Measurements from ENCODE around the gene SLC23A2. TPM values are rescaled to one million over a fixed set of nuclear protein-coding genes. Genes with fewer than 3 reads are reported as not detected.

Gene SLC23A2
- total RNA-seq, 1 experiment from 2014 or later, result 16.3 TPM

GRCh38 chr20:5013682-5014447 lies 12.6 kb upstream of the SLC23A2 start:
- ChIA-PET POLR2A (no interaction called here), RAD21 (ENCODE audit: low non-redundant PET in 1 of 2, low total read pairs in 2 of 2, uncharacterized antibody in 2 of 2, unreplicated experiment in 2 of 2) (no interaction called here), CTCF (no interaction called here)
- TF ChIP-seq SRF (IDR thresholded peaks at IDR 0.05; ENCODE audit: low read depth) (no peak), MAX (IDR thresholded peaks at IDR 0.05) (no peak), POLR2AphosphoS5 (IDR thresholded peaks at IDR 0.05; ENCODE audit: low read depth, low read length) (no peak), FOSL1 (IDR thresholded peaks at IDR 0.05; ENCODE audit: low read depth) (no peak), EGR1 (IDR thresholded peaks at IDR 0.05; ENCODE audit: low read depth) (no peak), ZNF274 (IDR thresholded peaks at IDR 0.05; ENCODE audit: low read depth, low read length) (no peak)
- no peak overlapping the region for H2AFZ ChIP-seq (ENCODE audit: low read depth, low read length, poor library complexity, severe bottlenecking)
- no peaks in the 10 kb centered on the region for H3K36me3 ChIP-seq (ENCODE audit: control insufficient read depth in 1 of 2, insufficient read depth in 2 of 2, low read length in 2 of 2)
- no peaks in the 10 kb centered on the region; a peak in 1 of 4 replicates for H3K4me1 ChIP-seq (ENCODE audit: control insufficient read depth in 1 of 2, insufficient read depth in 2 of 2, low read length in 2 of 2)
- H3K4me2 ChIP-seq (ENCODE audit: low read length), result no peak overlapping the region
- H3K4me3 ChIP-seq (replicated peaks in 1 of 2; ENCODE audit: low read depth in 1 of 2, low read length in 2 of 2), result no peak overlapping the region
- no peaks in the 10 kb centered on the region for H3K9me3 ChIP-seq (ENCODE audit: control insufficient read depth in 1 of 2, insufficient read depth in 1 of 2, low read depth in 1 of 2, low read length in 2 of 2)
- H3K9ac ChIP-seq (ENCODE audit: low read length), result no peak overlapping the region
- intact Hi-C loops (cut with micrococcal nuclease), result no loop called here
- H3K79me2 ChIP-seq (ENCODE audit: insufficient read depth, low read length), result no peaks in the 10 kb centered on the region
- no peak overlapping the region for H3K27ac ChIP-seq (ENCODE audit: low read depth, low read length)
- no TSS peak for BruUV-seq (replicated peaks)
- H3K9me2 ChIP-seq (ENCODE audit: insufficient read depth), result no peaks in the 10 kb centered on the region
- H4K20me1 ChIP-seq (ENCODE audit: insufficient read depth), result no peaks in the 10 kb centered on the region
- no peaks in the 10 kb centered on the region for H3K27me3 ChIP-seq (ENCODE audit: insufficient read depth, low read length)
- DNase-seq (ENCODE audit: low read depth, low spot score) (no peak), ATAC-seq (no peak)

- ChIA-PET POLR2A (no interaction called here), CTCF (no interaction called here), RAD21 (ENCODE audit: low non-redundant PET in 1 of 2, low total read pairs in 2 of 2, uncharacterized antibody in 2 of 2, unreplicated experiment in 2 of 2) (no interaction called here)
- Histone ChIP-seq H3K27me3 (ENCODE audit: insufficient read depth, low read length) (no peaks in the 10 kb centered on the region), H3K9ac (ENCODE audit: low read length) (no peak overlapping the region), H3K27ac (ENCODE audit: low read depth, low read length) (no peak overlapping the region), H3K4me3 (replicated peaks in 1 of 2; ENCODE audit: low read depth in 1 of 2, low read length in 2 of 2) (no peak overlapping the region), H3K4me2 (ENCODE audit: low read length) (no peak overlapping the region), H3K36me3 (ENCODE audit: control insufficient read depth in 1 of 2, insufficient read depth in 2 of 2, low read length in 2 of 2) (no peaks in the 10 kb centered on the region), H2AFZ (ENCODE audit: low read depth, low read length, poor library complexity, severe bottlenecking) (no peak overlapping the region), H3K79me2 (ENCODE audit: insufficient read depth, low read length) (no peaks in the 10 kb centered on the region), H3K4me1 (ENCODE audit: control insufficient read depth in 1 of 2, insufficient read depth in 2 of 2, low read length in 2 of 2) (0 out of 4 replicates have a peak, but pooled peaks cover 0 to 5% of the 10 kb centered on the region in 2 experiments), H4K20me1 (ENCODE audit: insufficient read depth) (no peaks in the 10 kb centered on the region), H3K9me3 (ENCODE audit: control insufficient read depth in 1 of 2, insufficient read depth in 1 of 2, low read depth in 1 of 2, low read length in 2 of 2) (no peaks in the 10 kb centered on the region), H3K9me2 (ENCODE audit: insufficient read depth) (no peaks in the 10 kb centered on the region)
- no TSS peak for BruUV-seq (replicated peaks)
- DNase-seq (ENCODE audit: low read depth, low spot score) (no peak), ATAC-seq (no peak)
- TF ChIP-seq CEBPB (IDR thresholded peaks at IDR 0.05; ENCODE audit: low read depth) (peak; percentile 34; the same call in 1 of the 2 replicates), SIN3A (IDR thresholded peaks at IDR 0.05; ENCODE audit: low read depth) (no peak), POLR2A (IDR thresholded peaks at IDR 0.05; ENCODE audit: borderline replicate concordance, extremely low read depth, insufficient read depth, insufficient read length) (no peak)
- intact Hi-C loops (cut with micrococcal nuclease), result no loop called here
Measured at GRCh38 chr20:5008759-5009158, 7.4 kb upstream of the SLC23A2 start.
